Stimulated activated CD8-positive, alpha-beta memory T cell treated with anti-CD3 and anti-CD28 coated beads, Interleukin-15, amount 100 ng/mL, for 48 hours (primary cell): ENCODE results near the gene ADGRL3.

Experiments
- DNase-seq, 2 donors: peaks; one replicate each; pipeline ENCODE4 v3.0.0-alpha.2; 2020; ENCODE audit warnings: low read depth in 2 of 2

The ADGRL3 gene

DNA sequence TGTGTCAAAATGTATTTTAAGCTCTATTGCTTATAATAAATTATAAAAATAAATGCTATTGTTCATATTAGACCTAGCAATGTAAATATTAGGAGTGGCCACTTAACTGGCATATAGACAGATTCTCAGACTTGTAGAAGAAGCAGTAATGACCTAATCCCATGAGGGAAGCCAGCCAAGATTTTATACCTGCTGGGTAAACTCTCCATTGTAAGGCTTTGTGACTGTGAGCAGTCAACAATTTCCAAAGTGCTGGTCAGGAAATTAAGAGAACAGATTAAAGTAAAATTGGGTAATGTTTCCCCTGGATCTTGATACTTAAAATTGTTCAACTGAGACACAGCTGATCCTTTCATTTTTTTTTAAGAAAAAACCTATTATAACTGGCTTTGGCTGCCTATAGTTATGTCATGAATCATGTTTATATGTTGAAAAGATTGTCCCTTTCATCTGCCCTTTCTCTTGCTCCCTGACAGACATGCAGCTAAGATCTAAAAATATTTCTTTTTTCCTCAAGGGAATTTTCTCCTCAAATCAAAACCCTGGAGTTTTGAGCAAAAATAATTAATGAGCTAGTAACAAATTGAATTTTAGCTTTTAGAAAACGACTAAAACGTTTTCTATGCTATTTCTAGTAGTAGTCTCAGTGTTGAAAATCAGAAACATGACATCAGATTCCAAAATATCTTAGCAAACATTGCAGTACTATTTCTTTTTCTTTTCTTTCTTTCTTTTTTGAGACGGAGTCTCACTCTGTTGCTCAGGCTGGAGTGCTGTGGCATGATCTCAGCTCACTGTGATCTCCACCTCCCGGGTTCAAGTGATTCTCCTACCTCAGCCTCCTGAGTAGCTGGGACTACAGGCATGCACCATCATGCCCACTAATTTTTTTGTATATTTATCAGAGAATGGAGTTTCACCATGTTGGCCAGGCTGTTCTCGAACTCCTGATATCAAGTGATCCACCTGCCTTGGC, 77.9 kb downstream of the ADGRL3 start:
- no peak for DNase-seq

DNA sequence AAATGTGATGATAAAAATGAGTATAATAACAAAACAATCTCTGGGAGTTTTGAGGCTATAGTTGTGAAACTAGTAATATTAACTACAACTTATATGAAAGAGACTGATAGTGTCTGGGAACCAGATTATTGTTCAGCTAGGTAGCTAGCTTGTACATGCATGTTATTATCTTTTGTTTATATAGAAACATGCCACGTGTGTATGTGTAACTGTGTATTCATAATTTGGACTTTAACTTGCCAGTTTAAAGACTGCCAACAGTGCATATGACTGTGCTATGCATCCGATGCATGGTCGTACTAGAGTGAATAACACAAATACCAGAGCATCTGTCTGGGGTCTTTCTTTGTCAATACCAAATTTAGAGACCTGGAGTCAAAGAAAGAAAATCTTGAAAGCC, 92.2 kb downstream of the ADGRL3 start:
- no peak for DNase-seq

DNA sequence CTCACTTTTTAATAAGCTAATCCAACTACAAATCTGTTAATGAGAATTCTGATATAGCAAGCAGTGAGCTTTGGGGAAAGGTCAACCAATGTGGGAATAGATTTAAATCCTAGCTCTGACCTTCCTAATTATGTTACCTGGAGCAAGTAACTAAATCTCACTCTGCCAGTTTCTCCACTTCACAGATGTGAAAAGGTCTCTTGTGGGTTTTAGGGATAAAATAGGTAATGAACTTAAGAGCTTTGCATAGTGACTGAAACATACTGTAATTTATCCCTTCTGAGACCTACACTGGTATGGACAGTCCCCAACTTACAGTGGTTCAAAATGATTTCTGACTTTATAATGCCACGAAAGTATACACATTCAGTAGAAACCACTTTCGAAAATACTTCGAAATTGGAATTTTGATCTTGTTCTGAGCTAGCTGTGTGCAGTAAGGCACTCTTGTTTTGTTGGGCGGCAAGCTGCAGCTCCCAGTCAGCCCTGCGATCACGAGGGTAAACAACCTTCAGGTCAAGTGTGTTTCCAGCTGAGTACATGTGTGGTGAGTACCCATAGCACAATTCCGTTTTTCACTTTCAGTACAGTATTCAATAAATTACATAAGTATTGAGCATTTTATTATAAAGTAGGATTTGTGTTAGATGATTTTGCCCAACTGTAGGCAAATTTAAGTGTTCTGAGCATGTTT, 93.7 kb downstream of the ADGRL3 start:
- DNase-seq = no peak

DNA sequence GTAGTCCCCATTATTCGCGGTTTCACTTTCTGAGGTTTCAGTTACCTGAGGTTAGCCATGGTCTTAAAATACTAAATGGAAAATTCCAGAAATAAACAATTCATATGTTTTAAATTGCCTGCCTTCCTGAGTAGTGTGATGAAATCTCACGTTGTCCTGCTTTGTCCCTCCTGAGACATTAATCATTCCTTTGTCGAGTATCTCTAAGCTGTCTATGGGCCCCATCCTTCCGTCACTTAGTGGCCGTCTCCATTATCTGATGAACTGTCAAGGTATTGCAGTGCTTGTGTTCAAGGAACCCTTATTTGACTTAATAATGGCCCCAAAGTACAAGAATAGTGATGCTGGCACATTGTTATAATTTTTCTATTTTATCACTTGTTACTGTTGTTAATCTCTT, 94.8 kb downstream of the ADGRL3 start:
- DNase-seq = no peak

DNA sequence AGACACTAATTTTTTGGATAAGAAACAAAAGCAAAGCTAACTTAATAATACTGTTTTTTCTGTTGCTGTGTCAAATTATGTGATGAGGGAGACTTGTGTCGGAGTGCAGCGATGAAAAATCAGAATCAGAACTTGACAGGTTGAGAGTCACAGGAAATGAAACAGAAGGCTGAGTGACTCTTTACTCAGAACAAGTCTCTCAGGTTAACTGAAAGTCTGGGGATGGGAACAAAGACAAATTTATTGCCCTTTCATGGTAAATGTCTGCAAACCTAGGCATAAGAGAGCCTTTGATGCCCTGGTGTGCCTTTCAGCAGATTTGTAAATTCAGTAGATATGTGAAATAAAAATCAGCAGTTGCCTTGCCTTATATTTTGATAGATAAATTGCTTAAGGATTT, 96.0 kb downstream of the ADGRL3 start:
- DNase-seq = no peak

DNA sequence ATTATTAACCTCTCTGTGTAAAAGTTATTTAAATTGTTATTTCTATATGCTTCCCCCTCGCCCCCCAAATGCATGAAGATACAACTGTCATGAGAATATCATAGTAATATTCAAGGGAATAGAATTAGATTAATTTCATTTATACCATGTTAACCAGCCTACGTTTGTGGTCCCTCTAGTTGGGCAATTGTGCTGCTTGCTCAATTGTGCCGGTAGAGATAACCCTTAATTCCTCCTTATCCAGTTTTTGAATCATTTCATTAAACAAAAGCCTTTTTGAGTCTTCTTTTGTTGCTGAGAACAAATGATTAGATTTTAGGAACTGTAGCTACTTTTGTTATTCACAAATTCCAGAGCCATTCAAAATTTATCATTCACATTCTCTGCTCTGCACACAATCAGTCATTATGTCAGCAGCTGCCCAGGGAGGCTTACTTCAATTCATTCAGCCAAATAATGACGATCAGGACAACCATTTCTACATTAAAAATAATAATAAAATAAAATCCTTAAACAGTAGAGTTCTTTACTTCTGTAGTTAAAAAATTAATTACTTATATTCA, 98.1 kb downstream of the ADGRL3 start:
- no peak for DNase-seq

DNA sequence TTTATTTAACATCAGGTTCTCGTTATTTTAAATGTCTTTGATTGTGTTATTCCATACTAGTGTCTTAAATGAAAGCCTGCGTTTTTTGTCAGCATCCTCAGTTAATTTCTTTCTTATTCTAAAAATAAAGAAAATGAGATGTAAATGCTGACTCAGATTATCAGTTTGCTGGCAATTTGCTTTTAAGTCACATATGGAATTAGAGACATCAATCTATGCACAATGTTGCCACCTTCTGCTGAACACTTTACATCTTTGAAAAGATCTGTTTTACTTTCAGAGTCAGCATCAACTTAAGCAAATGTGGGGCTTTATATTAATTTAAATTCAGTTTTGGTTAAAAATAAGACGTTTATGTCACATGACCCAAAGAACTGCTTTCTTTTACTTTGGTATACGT, 99.2 kb downstream of the ADGRL3 start:
- no peak for DNase-seq

DNA sequence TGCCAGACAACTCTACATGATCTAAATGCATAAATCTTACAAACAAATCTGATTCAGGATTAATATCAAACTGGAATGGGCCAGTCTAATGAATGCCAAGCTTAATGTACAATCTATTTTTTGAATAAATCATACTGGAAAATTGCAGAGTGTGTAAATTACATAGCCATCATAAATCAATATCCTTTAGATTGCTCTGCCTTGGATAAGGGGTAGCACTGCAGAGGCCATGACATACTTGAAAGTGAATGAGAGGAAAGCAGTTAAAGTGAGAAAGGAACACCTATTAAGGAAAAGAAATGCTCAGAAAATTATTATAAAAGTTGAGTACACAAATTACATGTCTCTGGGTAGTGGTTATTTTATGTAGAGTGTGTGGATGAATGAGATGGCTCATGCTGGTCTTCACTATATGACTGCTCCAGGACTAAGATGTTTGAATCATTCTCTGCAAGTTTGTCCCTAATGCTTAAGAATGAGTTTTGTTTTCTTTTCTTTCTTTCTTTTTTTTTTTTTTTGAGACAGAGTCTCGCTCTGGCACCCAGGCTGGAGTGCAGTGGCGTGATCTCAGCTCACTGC, 100.2 kb downstream of the ADGRL3 start:
- DNase-seq = no peak

DNA sequence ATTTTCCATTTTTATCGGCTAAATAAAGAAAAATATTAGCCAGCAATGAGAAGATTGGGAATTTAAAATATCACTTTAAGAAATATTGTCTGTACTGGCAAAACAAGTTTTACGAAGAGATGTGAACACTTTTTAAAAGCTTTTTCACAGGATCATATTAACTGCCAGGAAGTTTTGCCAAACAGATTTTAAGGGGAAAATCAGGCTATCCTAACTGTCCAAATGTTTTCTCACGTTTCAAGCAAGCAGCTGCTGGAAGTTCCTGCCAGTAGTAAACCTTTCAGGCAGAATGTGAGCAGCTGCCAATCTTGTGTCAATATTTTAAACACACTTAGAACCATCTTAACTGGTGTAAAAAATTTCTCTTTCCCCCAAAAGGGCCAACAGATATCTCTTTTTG, 101.1 kb downstream of the ADGRL3 start:
- no peak for DNase-seq

DNA sequence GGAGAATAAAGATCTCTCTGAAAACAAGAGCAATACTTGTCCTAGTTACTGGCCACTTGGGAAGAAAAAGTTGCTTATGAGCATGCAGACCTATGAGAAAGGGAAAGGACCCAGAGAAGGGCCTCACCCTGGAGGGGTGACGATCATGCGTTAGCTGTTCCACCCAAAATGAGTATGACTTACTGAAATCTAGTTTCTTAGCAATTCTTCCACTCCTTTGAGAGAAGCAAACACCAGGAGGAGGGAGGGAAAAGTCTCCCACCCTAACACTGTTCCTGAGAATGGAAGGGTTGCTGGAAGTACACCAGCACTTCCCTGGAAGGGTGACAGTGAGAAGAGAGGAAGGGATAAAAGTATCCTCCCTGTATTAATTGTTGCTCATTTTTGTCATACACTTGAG, 107.9 kb downstream of the ADGRL3 start:
- no peak for DNase-seq

DNA sequence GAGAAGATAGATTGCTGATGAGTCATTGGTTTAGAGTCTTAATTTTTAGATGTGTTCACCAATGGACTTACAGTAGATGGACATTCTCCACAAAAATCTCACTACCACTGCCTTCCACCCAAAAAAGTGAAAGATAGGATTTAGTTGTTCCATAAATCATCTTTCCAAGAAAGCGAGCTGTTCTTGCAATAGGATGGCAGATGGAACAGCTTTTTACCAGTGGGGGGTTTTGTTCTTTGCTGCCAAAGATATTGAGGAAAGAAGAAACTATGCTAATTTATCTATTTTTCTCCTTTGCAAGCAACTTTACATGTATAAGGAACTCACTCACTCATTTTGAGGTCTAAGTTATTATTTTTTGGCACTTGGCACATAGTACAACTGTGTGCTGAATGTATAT, 109.5 kb downstream of the ADGRL3 start:
- no peak for DNase-seq

DNA sequence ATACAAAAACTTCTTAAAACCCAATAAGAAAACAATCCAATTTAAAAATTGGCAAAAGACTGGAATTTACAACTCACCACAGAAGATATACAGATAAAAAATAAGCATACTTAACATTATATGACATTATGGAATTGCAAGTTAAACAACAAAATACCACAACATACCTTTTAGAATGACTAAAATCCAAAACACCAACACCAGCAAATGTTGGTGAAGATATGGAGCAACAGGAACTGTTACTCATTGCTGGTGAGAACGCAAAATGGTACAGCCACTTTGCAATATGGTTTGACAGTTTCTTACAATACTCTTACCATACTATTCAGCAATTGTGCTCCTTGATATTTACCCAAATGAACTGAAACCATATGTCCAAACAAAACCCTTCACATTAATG, 112.4 kb downstream of the ADGRL3 start:
- DNase-seq = no peak

DNA sequence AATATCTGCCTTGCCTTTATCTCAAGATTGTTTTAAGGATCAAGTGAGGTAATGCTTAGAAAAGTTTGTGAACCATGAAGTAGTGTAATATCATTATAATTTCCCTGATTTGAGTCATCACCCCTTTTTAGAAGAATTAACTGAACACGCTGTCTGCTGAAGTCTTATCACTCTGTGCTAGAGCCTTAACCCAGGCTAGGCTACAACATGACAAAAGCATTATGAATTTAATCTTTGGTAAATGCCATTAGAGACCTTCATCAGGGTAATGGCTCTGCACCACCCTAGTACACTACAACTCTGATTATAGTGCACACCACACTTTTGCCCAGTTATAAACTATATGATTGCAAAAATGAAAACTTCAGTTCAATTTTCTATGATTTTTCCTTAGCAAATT, 118.3 kb downstream of the ADGRL3 start:
- DNase-seq = no peak

DNA sequence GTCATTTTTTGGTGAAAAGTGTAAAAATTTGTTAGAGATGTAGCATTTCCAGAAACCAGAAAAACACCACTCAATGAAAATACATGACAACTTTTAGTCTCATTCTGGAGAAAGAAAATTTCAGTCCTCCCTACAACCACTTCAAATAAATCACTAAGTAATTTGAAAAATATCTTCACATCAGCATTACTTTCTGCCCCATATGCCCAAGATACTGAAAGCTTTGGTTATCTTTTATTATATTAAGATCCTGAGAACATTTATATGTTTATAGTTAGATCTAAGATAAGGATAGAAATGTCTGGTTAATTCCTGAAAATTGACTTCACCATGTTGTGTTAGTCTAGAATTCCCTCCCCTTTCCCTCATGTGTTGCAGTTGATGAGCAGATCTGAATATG, 119.0 kb downstream of the ADGRL3 start:
- DNase-seq = no peak

DNA sequence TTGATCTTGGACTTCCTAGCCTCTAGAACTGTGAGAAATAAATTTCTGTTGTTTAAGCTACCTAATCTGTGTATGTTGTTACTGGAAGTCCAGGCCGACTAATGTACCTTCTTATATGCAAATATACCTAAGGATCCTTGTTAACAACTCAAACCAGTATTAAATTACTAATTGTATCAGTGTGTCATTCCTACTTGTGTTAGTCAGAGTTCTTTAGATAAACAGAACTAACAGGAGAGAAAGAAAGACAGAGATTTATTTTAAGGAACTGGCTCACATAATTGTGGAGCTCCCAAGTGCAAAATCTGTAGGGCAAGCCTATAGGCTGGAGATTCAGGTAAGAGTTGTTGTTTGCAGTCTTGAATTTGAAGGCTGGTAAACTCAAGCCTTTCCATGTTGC, 120.0 kb downstream of the ADGRL3 start:
- DNase-seq = no peak

DNA sequence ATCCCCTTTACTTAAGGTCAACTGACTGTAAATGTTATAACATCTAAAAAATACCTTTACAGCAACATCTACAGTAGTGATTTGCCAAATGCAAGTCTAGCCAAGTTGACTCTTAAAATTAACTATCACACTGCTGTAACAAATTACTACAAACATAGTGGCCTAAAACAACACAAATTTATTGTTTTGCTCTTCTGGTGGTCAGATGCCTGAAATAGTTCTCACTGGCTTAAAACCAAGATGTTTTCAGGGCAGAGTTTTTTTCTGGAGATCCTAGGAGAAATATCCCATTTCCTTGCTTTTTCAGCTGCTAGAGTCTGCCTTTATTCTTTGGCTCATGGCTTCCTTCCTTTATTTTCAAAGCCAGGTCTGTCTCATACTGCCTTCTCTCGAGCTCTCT, 120.5 kb downstream of the ADGRL3 start:
- no peak for DNase-seq

DNA sequence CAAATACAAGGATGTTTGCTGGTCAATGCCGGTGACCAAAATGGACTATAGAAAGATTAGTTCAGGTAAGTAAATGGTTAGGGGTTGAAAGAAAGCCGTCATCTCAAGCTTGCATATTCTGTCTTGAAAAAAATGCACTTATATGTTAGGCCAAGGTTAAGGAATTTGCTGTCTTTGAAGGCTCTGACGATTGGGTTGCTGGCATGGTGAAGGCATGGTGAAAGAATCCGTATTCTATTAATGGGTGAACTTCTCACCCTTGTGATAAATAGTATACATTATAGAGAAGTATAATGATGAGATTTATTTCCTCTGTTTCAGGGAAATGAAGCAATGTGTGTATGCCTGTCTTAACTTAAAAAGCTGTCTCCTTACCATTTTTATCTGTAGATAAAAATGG, 132.6 kb downstream of the ADGRL3 start:
- DNase-seq = no peak

DNA sequence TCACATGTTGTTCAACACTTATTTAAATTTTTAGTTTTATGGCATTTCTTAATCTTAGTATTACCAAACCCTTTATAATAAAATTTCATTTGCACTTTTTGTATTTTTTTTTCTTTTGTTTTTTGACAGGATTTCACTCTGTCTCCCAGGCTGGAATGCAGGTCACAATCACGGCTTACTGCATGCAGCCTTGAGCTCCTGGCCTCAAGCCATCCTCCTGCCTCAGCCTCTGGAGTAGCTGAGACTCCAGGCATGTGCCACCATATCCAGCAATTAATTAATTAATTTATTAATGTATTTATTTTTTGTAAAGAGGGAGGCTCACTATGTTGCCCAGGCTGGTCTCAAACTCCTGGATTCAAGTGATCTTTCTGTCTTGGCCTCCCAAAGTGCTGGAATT, 133.4 kb downstream of the ADGRL3 start:
- DNase-seq = no peak

DNA sequence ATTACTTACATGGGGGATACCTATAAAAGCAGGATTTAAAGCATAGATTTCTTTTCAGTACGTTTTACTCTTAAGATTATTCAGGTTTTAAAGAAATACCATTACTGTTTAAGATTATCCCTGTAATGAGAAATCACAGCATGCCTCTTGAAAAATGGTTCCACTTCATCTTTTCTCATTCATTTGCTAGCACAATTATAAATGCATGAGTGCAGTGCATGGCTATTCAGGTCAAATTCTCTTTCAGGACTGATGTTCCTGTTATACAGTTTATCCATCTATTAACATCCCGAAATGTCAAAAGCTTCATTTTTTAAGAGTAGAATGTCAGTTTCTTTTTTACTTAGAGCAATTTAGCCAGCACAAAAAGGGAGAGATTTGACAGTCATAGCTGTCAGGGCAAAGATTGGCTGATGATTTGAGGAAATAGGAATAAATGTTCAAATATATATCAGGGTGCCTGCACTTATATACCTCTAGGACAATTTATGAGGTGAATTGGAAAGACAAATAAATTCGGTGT, 135.2 kb downstream of the ADGRL3 start:
- DNase-seq = no peak

DNA sequence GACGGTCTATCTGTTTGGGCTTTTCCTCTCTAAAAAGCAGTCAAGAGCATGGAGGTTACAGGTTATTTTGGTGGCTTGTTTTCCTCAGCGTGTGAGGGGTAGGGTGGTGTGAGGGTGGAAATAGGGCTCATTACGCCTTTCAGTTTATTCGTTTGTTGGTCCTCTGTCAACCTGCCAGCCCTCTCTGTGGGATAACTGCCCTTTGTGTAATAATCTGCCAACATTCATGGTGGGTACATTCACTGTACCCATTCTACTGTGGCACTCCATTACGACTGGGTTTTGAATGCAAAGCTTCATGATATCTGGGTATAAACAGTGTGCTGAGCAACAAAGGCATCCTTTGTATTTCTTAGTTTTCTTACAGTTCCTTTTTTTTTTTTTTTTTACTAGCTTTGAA, 136.4 kb downstream of the ADGRL3 start:
- no peak for DNase-seq

DNA sequence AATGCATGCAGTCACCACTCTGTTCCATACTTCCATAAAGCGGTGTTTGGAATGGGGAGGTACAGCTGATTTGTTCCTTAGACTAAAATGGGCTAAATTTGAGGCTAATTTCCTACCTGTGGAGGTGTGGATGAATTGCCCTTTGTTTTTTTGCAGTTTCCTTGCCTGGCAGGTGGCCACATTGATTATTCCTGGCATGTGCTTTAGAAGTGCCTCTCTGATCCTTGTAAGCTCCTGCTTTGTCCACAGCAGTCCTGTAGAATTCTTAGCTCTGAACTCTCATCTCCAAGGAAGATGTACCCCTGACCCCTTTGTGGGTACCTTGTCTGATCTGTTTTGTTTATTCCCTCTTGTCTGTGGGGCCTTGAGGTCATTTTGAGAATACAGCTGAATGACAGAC, 136.8 kb downstream of the ADGRL3 start:
- no peak for DNase-seq

DNA sequence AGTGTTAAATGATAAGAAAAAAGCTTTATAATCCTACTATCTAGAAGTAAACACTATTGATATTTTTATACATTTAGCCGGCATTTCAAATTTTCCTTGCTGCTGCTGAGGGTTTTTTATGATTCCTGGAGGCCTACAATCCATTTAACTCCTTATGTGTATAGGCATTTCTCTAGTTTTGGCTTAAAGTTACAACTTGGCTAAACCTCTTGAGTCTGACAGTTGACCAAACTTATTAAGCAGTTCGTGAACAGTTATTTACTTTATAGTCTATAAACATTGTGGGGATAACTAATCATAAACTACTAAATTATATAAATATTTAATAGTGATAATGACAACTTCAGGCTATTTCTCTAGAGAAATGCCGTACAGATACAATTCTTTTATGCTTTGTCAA, 141.9 kb downstream of the ADGRL3 start:
- no peak for DNase-seq
